ENCODE measurements around the gene CLTCL1. TPM values are rescaled to one million over a fixed set of nuclear protein-coding genes. Genes with fewer than 3 reads are reported as not detected.

Gene CLTCL1
- total RNA-seq, 2 donors from 2014 or later, result 19.1 to 29.7 TPM

DNA sequence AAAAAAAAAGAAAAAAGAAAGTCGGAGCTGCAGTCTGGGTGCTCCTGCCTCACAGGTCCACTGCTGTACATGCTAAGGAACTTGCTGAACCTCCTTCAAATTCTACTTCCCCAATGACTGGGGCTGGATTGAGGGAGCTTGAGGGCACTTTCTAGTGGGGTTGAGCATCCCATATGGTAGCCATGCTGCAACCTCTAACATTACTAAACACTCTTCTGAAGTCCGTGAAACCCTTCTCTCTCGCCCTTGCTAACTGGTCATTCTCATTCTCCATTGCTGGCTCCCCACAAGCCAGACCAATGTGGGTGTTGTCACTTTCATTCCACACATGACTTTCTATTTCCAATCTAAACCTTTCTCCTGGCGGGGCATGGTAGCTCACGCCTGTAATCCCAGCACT lies 148.3 kb downstream of the CLTCL1 start:
- Histone ChIP-seq H3K36me3 (peaks cover 42% of the 10 kb centered on the region), H3K4me1 (peaks cover 0 to 12% of the 10 kb centered on the region in 2 donors), H3K4me3 (no peak overlapping the region), H3K9me3 (no peaks in the 10 kb centered on the region), H3K27ac (no peak overlapping the region), H3K27me3 (peaks cover 0 to 2% of the 10 kb centered on the region in 2 donors)
- TF ChIP-seq, protein P1, sequence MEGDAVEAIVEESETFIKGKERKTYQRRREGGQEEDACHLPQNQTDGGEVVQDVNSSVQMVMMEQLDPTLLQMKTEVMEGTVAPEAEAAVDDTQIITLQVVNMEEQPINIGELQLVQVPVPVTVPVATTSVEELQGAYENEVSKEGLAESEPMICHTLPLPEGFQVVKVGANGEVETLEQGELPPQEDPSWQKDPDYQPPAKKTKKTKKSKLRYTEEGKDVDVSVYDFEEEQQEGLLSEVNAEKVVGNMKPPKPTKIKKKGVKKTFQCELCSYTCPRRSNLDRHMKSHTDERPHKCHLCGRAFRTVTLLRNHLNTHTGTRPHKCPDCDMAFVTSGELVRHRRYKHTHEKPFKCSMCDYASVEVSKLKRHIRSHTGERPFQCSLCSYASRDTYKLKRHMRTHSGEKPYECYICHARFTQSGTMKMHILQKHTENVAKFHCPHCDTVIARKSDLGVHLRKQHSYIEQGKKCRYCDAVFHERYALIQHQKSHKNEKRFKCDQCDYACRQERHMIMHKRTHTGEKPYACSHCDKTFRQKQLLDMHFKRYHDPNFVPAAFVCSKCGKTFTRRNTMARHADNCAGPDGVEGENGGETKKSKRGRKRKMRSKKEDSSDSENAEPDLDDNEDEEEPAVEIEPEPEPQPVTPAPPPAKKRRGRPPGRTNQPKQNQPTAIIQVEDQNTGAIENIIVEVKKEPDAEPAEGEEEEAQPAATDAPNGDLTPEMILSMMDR (IDR thresholded peaks at IDR 0.05), result no peak
- no peak for DNase-seq (ENCODE audit: low spot score)

DNA sequence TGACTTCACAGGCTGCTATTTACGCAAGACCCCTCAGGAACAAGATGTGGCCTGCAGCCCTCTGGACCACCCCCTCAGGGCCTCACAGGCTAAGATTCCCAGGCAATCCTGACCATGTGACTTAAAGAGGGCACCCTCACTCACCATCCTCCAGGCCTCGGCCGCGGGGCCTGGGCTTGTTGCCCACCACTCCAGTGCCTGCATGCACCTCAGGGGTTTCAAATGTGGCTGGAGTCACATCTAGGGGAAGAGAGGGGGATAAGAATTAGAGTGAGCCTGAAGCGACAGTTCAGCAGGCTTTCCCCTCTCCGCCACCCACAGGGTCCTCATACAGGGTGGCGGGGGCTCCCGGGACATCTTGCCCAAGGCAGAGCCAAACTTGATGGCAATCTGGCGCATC lies 149.1 kb downstream of the CLTCL1 start:
- TF ChIP-seq, protein P1 (IDR thresholded peaks at IDR 0.05), result no peak
- peaks cover 50% of the 10 kb centered on the region for H3K36me3 ChIP-seq
- peaks cover 0 to 12% of the 10 kb centered on the region in 2 donors for H3K4me1 ChIP-seq
- H3K27ac ChIP-seq, result no peak overlapping the region
- DNase-seq (ENCODE audit: low spot score), result no peak
- no peaks in the 10 kb centered on the region for H3K9me3 ChIP-seq
- H3K4me3 ChIP-seq, result no peak overlapping the region
- no peaks in the 10 kb centered on the region for H3K27me3 ChIP-seq

DNA sequence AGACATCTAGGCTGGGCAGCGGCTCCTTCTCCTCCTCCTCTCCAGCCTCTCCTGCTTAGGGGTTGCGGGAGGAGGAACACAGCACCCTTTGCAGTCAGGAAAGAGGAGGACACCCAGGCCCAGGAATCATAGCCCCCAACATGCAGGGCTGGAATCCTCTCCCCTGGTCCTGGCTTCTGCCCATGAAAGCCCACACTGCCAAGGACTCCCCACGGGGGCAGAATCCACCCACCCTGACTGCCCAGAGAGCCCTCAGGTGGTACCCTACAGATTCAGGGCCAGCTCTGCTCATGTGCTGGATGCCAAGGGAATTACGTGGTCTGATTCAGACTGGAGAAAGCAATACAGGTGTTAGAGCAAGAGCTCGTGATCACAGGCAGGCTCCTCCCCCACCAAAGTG lies 151.5 kb downstream of the CLTCL1 start:
- DNase-seq (ENCODE audit: low spot score), result no peak
- Histone ChIP-seq H3K4me1 (peaks cover 0 to 12% of the 10 kb centered on the region in 2 donors), H3K36me3 (peaks cover 72% of the 10 kb centered on the region), H3K4me3 (no peak overlapping the region), H3K9me3 (no peaks in the 10 kb centered on the region), H3K27ac (no peak overlapping the region), H3K27me3 (no peaks in the 10 kb centered on the region)
- TF ChIP-seq, protein P1 (IDR thresholded peaks at IDR 0.05), result no peak

DNA sequence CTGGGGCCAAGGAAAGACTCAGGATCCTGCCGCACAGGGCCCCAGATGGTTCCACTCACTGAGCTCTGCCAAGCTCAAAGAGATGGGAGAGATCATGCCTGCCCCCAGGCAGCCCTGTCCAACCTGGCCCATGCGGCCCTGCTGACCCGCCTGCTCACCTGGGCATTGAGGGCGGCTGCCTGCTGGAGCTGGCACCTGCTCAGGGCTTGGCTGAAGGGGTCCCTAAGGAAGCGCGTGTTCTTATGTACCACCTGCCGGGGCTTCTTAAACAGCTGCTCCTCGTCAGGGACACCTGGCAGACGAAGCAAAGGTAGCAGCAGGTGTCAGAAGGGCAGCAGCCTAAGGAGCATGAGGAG lies 152.5 kb downstream of the CLTCL1 start:
- no peak for DNase-seq (ENCODE audit: low spot score)
- TF ChIP-seq, protein P1 (IDR thresholded peaks at IDR 0.05), result no peak
- Histone ChIP-seq H3K4me1 (peaks cover 0 to 8% of the 10 kb centered on the region in 2 donors), H3K36me3 (peaks cover 82% of the 10 kb centered on the region), H3K27ac (no peak overlapping the region), H3K27me3 (no peaks in the 10 kb centered on the region), H3K9me3 (no peaks in the 10 kb centered on the region), H3K4me3 (no peak overlapping the region)

DNA sequence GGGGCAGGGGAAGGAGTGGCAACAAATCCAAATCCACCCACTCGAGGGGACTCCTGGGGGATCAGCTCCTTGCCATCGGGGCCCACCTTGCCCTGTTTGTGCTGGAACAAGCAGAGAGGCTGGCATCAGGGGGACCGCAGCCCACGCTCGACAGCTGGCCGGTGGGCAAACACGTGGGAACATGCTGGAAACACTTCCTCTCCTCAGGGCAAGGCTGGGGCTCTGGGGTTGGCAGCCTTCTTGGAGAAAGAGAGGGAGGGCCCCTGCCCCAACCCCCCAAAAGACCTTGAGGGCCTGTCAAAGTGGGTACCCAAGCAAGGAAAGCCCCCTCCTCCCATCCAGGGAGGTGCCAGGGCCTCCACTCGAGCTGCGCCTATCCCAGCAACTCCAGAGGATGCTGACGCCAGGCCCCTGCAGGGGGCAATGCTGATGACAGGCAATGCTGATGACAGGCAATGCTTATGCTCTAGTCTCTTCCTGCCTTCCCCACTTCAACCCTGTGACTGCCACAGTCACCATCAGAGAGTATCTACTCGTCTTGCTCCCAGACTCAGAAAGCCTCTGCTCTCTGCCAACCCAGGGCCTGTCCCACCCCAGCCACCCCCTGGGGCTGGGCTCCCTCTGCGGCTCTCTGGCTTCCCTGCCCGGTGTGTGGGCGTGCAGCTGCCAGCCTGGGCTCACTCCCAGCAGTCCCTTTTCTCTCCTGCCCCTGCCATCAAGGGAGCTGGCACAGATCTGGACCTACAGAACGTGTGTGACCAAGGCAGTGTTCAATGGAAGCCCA lies 153.1 kb downstream of the CLTCL1 start:
- Histone ChIP-seq H3K9me3 (no peaks in the 10 kb centered on the region), H3K4me1 (peaks cover 0 to 2% of the 10 kb centered on the region in 2 donors), H3K36me3 (peaks cover 88% of the 10 kb centered on the region), H3K27me3 (no peaks in the 10 kb centered on the region), H3K4me3 (no peak overlapping the region), H3K27ac (no peak overlapping the region)
- TF ChIP-seq, protein P1 (IDR thresholded peaks at IDR 0.05), result no peak
- DNase-seq (ENCODE audit: low spot score), result no peak
